Loucy (cell line): Measurements from ENCODE around the gene NAT8L.

Experiments
- H2AFZ ChIP-seq: fragments of 200-600 bp; sonication (generic); 2 replicates; pipeline ENCODE4 v1.6.0; 2016; ENCODE audit warnings: antibody characterized with exemption, mild to moderate bottlenecking, low read length, moderate library complexity
- H3F3A ChIP-seq: fragments of 200-600 bp; 2 replicates; pipeline ENCODE4 v1.6.0; 2016; ENCODE audit warnings: antibody characterized with exemption, low read depth, mild to moderate bottlenecking
- H3K27me3 ChIP-seq: fragments of 200-600 bp; sonication (generic); 2 replicates; pipeline ENCODE4 v1.6.1; 2014; ENCODE audit warnings: low read length, mild to moderate bottlenecking; ENCODE audit not compliant: insufficient read depth, poor library complexity, severe bottlenecking
- H3K36me3 ChIP-seq: fragments of 200-600 bp; sonication (generic); 2 replicates; pipeline ENCODE4 v1.6.1; 2016; ENCODE audit warnings: low read length; ENCODE audit not compliant: insufficient read depth
- H3K4me1 ChIP-seq: fragments of 200-600 bp; sonication (generic); 2 replicates; pipeline ENCODE4 v1.5.1; 2014; ENCODE audit warnings: low read length, mild to moderate bottlenecking; ENCODE audit not compliant: insufficient read depth, poor library complexity, severe bottlenecking
- H3K4me2 ChIP-seq: fragments of 200-600 bp; sonication (generic); 2 replicates; pipeline ENCODE4 v1.6.0; 2014; ENCODE audit warnings: antibody characterized with exemption, low read length, low read depth, mild to moderate bottlenecking; ENCODE audit not compliant: poor library complexity, severe bottlenecking
- H3K4me3 ChIP-seq: fragments of 200-600 bp; sonication (generic); 2 replicates; pipeline ENCODE4 v1.5.1; 2014; ENCODE audit warnings: low read length, mild to moderate bottlenecking, mixed read lengths; ENCODE audit not compliant: poor library complexity, severe bottlenecking
- H3K79me2 ChIP-seq: fragments of 200-600 bp; sonication (generic); 2 replicates; pipeline ENCODE4 v1.6.1; 2014; ENCODE audit warnings: low read length; ENCODE audit not compliant: insufficient read depth
- H3K9ac ChIP-seq: fragments of 200-600 bp; sonication (generic); 2 replicates; pipeline ENCODE4 v1.6.0; 2014; ENCODE audit warnings: mild to moderate bottlenecking, low read depth, low read length, moderate library complexity; ENCODE audit not compliant: poor library complexity, severe bottlenecking
- H3K9me2 ChIP-seq: fragments of 200-600 bp; sonication (generic); replicated peaks from 2 replicates; pipeline ENCODE4 v1.6.1; 2016; ENCODE audit warnings: low read depth, low read length, mixed read lengths
- H3K9me3 ChIP-seq: fragments of 200-600 bp; sonication (generic); 2 replicates; pipeline ENCODE4 v1.6.1; 2014; ENCODE audit warnings: mild to moderate bottlenecking, antibody characterized with exemption, low read length, low read depth; ENCODE audit not compliant: insufficient read depth
- H4K20me1 ChIP-seq: fragments of 200-600 bp; sonication (generic); 2 replicates; pipeline ENCODE4 v1.6.0; 2014; ENCODE audit warnings: antibody characterized with exemption, low read length, mild to moderate bottlenecking; ENCODE audit not compliant: insufficient read depth, poor library complexity, severe bottlenecking
- CTCF ChIP-seq: fragments of 200-600 bp; sonication (generic); conservative IDR thresholded peaks from 2 replicates; pipeline ENCODE4 v1.5.1; 2014; ENCODE audit warnings: mild to moderate bottlenecking, antibody characterized with exemption, low read length
- EZH2phosphoT487 ChIP-seq: fragments of 200-600 bp; IDR thresholded peaks from 2 replicates; pipeline ENCODE4 v1.6.1; 2018; ENCODE audit warnings: antibody characterized with exemption, mild to moderate bottlenecking, moderate library complexity, borderline replicate concordance

Gene NAT8L

GRCh38 chr4:2104556-2105345 is 45.6 kb downstream of the NAT8L start:
- no peaks in the 10 kb centered on the region for H3K4me1 ChIP-seq
- no peaks in the 10 kb centered on the region for H3K27me3 ChIP-seq
- H3K9me2 ChIP-seq, result no peaks in the 10 kb centered on the region
- no peak for TF ChIP-seq CTCF
- TF ChIP-seq EZH2phosphoT487, result no peak
- no peak overlapping the region for H2AFZ ChIP-seq
- H4K20me1 ChIP-seq, result no peaks in the 10 kb centered on the region
- no peak overlapping the region for H3K4me3 ChIP-seq
- H3K4me2 ChIP-seq, result no peak overlapping the region
- H3K36me3 ChIP-seq, result no peaks in the 10 kb centered on the region
- peaks cover 3% of the 10 kb centered on the region; the same call in 1 of the 2 replicates for H3K9me3 ChIP-seq
- H3F3A ChIP-seq, result no peaks in the 10 kb centered on the region
- no peak overlapping the region for H3K9ac ChIP-seq
- H3K79me2 ChIP-seq, result no peaks in the 10 kb centered on the region

- Histone ChIP-seq H4K20me1 (no peaks in the 10 kb centered on the region), H3K4me2 (no peak overlapping the region), H3F3A (no peaks in the 10 kb centered on the region), H3K79me2 (no peaks in the 10 kb centered on the region), H3K4me3 (no peak overlapping the region), H3K9me3 (peaks cover 3% of the 10 kb centered on the region; the same call in 1 of the 2 replicates), H3K4me1 (no peaks in the 10 kb centered on the region), H3K9ac (no peak overlapping the region), H2AFZ (no peak overlapping the region), H3K36me3 (no peaks in the 10 kb centered on the region), H3K27me3 (no peaks in the 10 kb centered on the region), H3K9me2 (no peaks in the 10 kb centered on the region)
- TF ChIP-seq EZH2phosphoT487, result no peak
- no peak for TF ChIP-seq CTCF
These were observed 46.4 kb downstream of the NAT8L start for GRCh38 chr4:2105559-2105958.

GRCh38 chr4:2116687-2117400 is 57.7 kb downstream of the NAT8L start:
- Histone ChIP-seq H3K9me2 (no peaks in the 10 kb centered on the region), H3K9ac (no peak overlapping the region), H3F3A (no peaks in the 10 kb centered on the region), H3K36me3 (no peaks in the 10 kb centered on the region), H3K27me3 (no peaks in the 10 kb centered on the region), H3K9me3 (no peaks in the 10 kb centered on the region), H3K4me3 (no peak overlapping the region), H3K79me2 (no peaks in the 10 kb centered on the region), H2AFZ (no peak overlapping the region), H3K4me2 (no peak overlapping the region), H4K20me1 (no peaks in the 10 kb centered on the region), H3K4me1 (no peaks in the 10 kb centered on the region)
- TF ChIP-seq EZH2phosphoT487 (no peak), CTCF (no peak)
